Right renal pelvis (tissue), 4 donors: Measurements from ENCODE around the gene ATP8B1. TPM values are rescaled to one million over a fixed set of nuclear protein-coding genes. Genes with fewer than 3 reads are reported as not detected.
A peak's percentile ranks its signal among the peaks of the same experiment; 100 is the strongest.
"Not testable (repeated sequence)": the region's sequence is repeated elsewhere in the genome, so short reads cannot be mapped to it uniquely, and the experiment has no call there.

ENCODE experiments used
- DNase-seq, 4 donors: peaks; one replicate each; pipeline ENCODE4 v3.0.0-alpha.2; 2013; ENCODE audit warnings: low read depth in 4 of 4, low spot score in 3 of 4, missing footprints in 1 of 4
- polyA plus RNA-seq, 4 donors: library from polyadenylated mRNA; unstranded; fragments of 120-200 nt; gene quantifications; one replicate each; pipeline ENCODE4 v1.2.1, GENCODE V29; 2013; ENCODE audit not compliant: insufficient read length in 4 of 4

ATP8B1 gene
- polyA plus RNA-seq, 4 donors, result 26.4 to 34.5 (median 28.1) TPM

DNA sequence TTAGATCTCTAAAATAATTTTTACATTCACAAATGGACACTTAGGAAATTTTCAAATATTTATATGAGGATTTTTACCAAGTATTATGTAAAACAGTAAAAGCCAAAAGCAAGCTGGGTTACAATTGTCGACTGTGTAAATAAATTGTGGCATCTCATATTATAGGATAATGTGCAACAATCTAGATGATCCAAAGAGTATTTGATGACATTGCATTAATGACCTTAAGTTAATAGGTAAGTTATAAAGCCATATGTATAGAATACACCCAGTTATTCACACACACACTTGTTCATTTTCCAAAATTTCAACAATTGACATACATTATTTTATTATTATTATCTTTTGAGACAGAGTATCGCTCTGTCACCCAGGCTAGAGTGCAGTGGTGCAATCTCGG is 69.3 kb downstream of the ATP8B1 start:
- DNase-seq, result no peak

DNA sequence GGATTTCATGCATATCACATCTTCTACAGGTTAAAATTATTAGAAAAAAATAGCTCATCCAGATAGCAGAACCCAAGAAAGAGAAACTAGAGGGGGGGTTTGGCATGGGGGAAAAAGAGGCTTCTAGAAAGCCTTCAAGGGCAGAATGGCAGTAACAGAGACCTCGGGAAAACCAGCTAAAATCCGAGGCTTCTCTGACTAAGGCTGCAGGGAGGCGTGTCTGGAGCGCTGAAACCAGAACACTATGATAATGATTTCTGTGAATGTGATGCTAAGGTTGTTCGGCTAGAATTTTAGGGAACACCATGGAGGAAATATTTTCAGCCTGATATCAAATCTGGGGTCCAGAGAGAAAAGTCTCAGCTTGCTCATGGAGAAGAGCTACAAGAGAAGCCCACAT is 73.0 kb downstream of the ATP8B1 start:
- no peak for DNase-seq

DNA sequence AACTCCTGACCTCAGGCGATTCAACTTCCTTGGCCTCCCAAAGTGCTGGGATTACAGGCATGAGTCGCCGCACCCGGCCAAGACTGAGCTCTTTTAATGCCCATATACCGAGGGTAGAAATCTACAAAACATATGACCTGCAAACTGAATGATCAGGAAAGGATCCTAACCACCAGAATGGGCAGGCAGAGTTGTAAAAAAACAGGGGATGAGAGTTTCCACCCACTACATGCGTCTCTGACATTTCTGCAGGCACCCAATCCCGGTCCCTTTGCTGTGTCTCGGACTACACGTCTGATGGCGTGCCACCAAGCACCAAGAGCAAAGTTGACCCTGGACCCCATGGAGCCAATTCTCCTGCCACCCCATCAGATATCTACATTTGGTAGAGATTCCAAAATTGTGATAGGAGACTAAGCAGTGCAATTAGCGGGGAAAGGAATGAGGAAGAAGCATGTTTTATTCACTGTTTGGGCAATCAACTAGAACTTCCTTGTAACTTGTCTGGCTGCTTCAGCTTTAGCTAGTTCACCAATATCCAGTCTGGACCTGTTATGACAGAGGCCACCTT is 74.1 kb downstream of the ATP8B1 start:
- DNase-seq, result no peak

DNA sequence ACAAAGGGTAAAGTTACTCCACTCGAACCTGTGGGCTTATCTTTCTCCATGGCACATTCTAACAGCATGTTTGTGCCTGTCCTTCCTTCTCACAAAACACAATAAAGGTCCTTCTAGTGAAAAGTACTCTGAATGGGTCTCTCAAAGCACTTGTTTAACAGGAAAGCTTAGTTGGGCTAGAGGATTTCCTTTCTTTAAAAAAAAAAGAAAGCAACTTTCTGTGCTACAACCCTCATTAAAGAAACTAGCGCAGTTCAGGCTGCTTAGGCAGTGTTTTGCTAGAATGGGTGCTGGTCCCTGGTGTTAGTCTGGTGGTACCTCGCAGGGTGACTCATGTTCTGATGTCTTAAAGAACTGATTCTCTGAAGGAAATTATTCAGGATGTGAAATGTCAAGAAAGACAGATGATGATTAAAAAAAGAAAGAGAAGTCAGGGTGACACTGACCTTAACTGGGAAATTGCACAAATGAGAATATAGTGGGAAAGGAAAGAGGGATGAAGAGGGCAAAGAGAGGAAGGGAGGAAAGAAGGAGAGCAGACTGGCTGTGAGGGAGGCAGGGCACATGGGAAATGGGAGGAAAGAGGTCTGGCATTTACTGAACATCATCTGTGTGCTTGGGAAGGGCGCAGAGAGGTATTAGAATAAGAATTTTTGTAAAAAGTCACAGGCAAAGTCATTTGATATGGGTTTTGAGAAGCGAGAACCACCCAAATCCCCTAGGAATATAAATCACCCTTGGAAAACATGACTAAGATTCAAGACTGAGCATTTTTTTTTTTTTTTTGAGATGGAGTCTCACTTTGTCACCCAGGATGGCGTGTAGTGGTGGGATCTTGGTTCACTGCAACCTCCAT is 74.9 kb downstream of the ATP8B1 start:
- no peak for DNase-seq

DNA sequence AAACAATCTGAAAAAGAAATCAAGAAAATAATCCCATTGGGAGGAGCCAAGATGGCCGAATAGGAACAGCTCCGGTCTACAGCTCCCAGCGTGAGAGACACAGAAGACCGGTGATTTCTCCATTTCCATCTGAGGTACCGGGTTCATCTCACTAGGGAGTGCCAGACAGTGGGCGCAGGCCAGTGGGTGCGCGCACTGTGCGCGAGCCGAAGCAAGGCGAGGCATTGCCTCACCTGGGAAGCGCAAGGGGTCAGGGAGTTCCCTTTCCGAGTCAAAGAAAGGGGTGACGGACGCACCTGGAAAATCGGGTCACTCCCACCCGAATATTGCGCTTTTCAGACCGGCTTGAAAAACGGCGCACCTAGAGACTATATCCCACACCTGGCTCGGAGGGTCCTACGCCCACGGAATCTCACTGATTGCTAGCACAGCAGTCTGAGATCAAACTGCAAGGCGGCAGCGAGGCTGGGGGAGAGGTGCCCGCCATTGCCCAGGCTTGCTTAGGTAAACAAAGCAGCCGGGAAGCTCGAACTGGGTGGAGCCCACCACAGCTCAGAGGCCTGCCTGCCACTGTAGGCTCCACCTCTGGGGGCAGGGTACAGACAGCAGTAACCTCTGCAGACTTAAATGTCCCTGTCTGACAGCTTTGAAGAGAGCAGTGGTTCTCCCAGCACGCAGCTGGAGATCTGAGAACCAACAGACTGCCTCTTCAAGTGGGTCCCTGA is 83.7 kb downstream of the ATP8B1 start:
- not testable (repeated sequence) for DNase-seq

DNA sequence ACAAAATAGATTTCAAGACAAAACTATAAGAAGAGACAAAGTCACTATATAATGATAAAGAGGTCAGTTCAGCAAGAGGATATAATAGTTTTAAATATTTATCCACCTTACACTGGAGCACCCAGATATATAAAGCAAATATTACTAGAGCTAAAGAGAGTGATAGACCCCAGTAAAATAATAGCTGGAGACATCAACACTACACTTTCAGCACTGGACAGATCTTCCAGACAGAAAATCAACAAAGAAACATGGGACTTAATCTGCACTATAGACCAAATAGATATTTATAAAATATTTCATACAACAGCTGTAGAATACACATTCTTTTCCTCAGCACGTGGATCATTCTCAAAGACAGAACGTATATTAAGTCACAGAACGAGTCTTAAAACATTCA is 86.6 kb downstream of the ATP8B1 start:
- no peak for DNase-seq

DNA sequence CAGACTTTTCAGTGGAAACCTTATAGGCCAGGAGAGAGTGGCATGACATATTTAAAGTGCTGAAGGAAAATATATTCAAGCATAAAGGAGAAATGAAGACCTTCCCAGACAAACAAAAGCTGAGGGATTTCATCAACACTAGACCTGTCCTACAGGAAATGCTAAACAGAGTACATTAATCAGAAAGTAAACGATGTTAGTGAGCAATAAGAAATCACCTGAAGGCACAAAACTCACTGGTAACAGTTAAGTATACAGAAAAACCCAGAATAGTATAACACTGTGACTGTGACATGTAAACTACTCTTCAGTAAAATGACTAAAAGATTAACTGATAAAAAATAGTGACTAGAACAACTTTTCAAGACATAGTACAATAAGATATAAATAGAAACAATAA is 87.4 kb downstream of the ATP8B1 start:
- no peak for DNase-seq

DNA sequence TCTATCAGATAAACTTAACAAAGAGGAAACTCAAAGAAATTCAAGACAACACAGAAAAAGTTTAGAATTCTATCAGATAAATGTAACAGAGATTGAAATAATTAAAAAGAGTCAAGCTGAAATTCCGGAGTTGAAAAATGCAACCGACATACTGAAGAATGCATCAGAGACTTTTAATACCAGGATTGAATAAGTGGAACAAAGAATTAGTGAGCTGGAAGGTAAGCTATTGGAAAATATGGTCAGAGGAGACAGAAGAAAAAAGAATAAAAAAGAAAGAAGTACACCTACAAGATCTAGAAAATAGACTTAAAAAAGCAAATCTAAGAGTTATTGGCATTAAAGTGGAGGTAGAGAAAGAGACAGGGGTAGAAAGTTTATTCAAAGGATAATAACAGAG is 88.0 kb downstream of the ATP8B1 start:
- no peak for DNase-seq

DNA sequence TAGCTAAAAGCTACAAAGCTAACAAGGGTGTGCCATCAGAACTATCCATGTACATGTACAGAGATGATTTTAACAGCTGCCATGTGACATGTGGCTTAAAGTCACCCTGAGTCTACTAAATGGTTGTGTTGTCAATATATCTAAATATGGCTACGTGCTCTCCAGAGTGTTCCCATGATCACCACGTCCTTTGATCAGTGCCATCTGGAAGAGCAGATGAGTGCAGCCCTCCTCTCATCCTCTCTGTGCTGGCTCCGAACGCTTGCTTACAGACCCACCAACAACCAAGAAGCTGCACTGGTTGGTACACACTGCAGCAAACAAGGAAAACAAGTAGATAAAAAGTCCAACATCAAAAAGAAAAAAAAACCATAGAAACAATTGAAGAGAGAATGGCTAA is 92.9 kb downstream of the ATP8B1 start:
- DNase-seq, result no peak

DNA sequence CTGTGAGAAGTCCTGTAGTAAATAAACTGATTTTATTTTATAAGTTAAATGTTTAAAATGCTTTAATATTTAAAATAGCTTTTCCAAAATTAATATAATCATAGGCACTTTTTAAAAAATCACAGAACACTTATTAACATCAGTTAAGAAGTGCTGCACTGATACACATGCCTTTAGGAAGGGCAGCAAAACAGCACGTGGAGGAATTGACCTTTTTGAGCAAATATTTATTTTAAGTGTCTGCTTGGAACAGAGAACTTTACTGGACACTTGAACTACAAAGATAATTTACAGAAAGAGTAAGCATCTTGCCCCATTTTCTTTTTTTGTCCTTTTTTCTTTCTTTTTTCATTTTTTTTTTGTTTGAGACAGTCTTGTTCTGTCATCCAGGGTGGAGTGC is 93.8 kb downstream of the ATP8B1 start:
- no peak for DNase-seq

DNA sequence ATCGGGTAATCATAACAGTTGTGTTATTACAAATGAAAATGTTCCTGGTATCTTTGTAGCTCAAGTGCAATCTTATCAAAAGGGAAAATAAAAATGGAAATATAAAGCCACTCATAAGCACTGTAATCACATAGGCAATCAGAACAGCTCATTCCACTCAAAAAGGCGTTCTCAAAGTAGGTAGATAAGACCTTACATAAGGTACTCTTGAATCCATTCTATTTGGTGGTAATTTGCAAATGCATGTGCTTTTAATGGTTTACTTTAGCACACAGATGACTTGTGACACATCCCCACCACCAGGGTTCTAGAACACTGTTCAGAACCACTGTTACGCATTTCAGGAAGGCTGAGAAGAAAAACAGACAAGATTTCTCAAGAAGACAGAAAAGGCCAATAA is 94.8 kb downstream of the ATP8B1 start:
- DNase-seq, result no peak

DNA sequence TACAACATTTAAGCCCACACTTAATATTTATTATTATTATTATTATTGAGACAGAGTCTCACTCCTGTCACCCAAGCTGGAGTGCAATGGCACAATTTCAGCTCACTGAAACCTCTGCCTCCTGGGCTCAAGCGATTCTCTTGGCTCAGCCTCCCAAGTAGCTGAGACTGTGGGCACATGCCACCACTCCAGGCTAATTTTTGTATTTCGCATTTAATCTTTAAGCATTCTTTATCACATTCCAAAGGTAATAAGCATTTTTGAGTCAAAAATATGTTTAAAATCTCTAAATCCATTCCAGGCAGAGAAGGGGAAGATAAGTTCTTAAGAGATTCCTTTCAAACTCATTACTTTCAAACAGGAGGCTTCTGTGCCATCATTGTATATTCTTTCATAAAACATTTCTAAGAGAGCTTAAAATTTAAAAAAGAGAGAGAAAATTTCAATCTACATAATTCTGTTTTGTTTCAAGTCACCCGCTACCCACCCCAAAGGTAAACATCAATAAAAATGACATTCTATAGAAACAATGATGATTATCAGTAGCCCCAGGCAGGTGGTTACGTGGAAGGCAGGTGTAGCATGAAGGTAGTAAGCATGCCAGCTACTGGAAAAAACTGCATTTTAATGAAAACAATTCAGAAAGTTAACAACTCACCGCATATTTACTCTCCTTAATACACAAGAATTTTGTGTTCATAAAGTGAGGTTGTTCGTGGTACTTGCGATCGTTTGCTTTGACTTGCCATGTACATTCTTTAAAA is 97.1 kb downstream of the ATP8B1 start:
- no peak for DNase-seq

DNA sequence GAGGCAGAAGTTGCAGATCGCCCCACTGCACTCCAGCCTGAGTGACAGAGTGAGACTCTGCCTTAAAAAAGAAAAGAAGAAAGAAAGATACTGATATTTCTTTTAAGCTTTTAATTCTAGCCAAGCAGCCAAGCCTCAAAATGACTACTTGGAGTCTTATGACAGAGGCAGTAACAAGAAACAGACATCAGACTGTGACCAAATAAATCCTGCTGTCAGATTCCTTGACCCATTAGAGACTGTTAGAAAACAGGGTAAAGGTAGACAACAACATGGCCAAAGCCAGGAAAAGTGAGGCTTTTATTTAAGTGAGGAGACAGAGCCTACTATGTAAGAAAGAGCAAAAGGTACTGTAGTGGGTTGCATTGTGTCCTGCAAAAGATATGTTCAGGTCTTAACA is 98.1 kb downstream of the ATP8B1 start:
- DNase-seq, result no peak

DNA sequence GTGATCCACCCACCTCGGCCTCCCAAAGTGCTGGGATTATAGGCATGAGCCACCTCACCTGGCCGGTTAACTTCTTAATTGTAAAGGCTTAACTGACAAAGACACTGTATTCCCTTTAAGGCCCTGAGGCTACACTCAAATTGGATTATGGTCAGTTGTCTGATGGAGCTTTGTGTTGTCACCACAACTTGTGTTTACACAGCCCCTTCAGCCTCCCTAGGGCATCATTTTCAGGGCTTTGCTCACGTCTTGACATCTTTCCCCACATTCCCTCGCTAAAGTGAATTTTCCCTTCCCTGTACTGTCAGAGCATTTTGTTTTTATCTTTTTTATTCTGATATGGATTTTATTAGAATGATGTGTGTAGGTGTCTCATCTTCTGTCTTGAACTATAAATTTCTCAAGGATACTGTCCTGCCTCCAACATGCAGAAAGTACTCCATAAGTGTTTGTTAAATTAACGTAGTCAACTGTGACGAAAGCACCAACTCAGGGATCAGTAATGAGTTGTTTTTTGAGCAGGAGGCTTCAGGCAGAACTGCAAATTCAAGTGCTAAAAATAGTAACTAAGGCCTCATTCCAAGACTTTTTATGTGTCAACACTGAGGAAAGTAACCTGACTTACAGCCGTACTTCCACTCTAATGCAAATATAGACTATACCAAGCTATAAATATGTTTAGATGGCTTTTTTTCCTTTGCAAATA is 104.4 kb downstream of the ATP8B1 start:
- DNase-seq, result peak in 3 of 4 donors; percentile 6 to 47 (median 12)

DNA sequence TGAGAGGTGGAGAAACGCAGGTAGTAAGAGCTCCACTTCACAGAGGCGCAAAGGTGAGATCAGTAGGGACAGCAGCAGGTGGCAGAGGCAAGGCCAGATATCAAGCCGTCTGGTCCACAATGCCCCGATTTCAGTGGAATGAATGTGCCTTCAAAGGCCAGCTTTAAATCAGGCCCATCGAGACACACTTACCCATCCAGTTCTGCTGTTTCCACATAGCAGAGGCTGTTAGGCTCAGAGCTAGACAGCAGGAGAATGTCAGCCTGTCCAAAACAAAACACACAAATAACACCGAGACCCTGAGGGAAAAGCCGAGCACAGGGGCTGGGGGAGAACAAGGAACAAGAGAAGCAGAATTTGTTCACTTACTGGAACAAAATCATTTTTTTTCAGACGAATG is 105.7 kb downstream of the ATP8B1 start:
- peak in 2 of 4 donors; percentile 12 to 20 for DNase-seq

DNA sequence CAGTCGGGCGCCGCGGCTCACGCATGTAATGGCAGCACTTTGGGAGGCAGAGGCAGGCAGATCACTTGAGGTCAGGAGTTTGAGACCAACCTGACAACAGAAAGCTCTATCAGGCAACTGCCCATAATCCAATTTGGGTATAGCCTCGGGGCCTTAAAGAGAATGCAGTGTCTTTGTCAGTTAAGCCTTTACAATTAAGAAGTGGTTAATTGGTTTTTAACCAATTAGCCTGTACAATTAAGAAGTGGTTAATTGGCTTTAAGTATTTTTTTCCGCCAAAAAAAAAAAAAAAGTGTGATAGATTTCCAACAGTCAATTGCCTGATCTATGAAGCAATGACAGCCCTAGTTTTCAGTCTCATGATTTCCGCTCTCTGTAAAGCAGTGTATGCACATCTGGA is 106.8 kb downstream of the ATP8B1 start:
- no peak for DNase-seq

DNA sequence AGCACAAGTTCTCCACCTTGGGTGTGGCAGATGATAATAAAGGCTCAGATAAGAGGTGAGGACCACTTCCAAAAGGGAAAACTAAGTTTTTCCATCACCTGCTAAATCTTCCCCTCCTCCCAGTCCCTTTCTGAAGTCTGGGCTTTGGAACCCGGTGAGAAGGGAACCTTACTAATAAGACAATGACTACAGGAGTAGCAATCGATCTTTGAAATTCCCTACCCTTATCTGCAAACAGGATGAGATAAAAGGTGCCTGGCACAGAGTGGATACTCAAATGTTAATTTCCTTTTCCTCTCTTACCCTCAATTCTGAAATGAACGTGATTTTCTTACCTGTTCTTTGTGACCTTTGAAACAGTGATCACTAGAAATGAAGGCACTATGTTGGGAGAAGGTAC is 111.8 kb downstream of the ATP8B1 start:
- DNase-seq, result no peak

DNA sequence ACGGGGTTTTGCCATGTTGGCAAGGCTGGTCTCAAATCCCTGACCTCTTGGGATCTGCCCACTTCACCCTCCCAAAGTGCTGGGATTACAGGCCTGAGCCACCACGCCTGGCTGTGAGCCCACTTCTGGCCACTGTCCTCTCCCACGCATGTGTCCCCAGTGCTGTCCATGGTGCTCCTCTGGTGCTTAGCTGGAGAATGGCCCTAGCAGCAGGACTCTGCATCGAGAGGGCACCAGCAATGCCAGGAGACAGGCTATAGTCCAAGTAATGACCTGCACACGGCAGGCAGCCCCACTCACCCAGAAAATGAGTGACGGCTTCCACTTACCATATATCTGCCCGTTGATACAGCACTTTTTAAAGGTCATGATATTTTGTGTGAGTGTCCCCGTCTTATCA is 115.1 kb downstream of the ATP8B1 start:
- no peak for DNase-seq

DNA sequence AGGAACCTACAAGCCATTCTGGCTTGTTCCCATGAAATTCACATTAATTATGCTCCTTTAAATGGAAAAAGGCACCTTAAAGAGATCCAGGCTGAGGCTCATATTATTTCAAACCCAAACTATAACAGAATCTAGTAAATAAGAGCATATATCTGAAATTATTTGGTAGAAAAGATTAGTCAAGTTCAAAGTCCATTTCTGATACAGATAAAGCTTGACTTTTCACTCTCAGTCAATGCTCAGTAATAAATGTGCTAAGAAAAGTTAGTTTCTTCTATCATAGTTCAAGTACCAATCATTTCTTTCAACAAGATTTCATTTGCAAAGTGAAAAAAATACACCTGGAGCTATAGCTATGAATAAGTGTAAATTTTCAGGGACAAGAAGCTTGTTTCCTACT is 119.6 kb downstream of the ATP8B1 start:
- DNase-seq, result no peak
